Measurements from ENCODE around the gene UNC13A. TPM values are rescaled to one million over a fixed set of nuclear protein-coding genes. Genes with fewer than 3 reads are reported as not detected.
A peak's percentile ranks its signal among the peaks of the same experiment; 100 is the strongest.
"Not testable (repeated sequence)": the region's sequence is repeated elsewhere in the genome, so short reads cannot be mapped to it uniquely, and the experiment has no call there.

The UNC13A gene
- total RNA-seq, 1 experiment from 2014 or later, result 5.8 TPM

DNA sequence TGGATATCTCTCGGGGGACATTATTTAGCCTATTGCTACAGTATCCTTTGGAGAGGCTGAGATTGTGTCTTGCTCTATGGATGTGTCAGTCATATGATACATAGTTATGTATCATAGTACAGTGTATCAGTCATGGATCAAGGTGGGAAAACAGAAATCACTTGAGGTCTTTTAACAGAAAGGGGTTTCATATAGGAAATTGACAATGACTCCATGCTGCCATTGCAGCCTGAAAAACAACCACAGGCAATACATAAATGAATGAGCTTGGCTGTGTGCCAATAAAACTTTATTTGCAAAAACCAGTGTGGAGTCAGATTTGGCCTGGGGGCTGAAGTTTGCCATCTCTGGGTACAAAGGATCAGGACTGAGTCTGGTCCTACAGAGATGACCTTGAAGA is 97.3 kb downstream of the UNC13A start:
- intact Hi-C loops (cut with micrococcal nuclease; ENCODE audit: unreplicated experiment), result no loop called here
- Histone ChIP-seq H3K27me3 (replicated peaks; ENCODE audit: insufficient read depth, low read depth, low read length, poor library complexity) (no peaks in the 10 kb centered on the region), H3K27ac (ENCODE audit: low read depth, low read length, poor library complexity, severe bottlenecking) (no peak overlapping the region), H3K4me3 (ENCODE audit: low read depth, low read length, poor library complexity, severe bottlenecking) (no peak overlapping the region), H3K36me3 (ENCODE audit: insufficient read depth, low read length, poor library complexity, severe bottlenecking) (no peaks in the 10 kb centered on the region), H3K4me1 (ENCODE audit: insufficient read depth, low read length, poor library complexity, severe bottlenecking) (no peaks in the 10 kb centered on the region), H3K9me3 (ENCODE audit: low read depth, low read length, poor library complexity, severe bottlenecking) (no peaks in the 10 kb centered on the region)
- ChIA-PET POLR2A (ENCODE audit: low non-redundant PET) (no interaction called here), CTCF (no interaction called here)
- DNase-seq (ENCODE audit: low spot score), result no peak
- no peak for TF ChIP-seq EZH2 (IDR thresholded peaks at IDR 0.05; ENCODE audit: borderline replicate concordance, low read depth, low read length, poor library complexity, severe bottlenecking)
- TF ChIP-seq, protein P1, sequence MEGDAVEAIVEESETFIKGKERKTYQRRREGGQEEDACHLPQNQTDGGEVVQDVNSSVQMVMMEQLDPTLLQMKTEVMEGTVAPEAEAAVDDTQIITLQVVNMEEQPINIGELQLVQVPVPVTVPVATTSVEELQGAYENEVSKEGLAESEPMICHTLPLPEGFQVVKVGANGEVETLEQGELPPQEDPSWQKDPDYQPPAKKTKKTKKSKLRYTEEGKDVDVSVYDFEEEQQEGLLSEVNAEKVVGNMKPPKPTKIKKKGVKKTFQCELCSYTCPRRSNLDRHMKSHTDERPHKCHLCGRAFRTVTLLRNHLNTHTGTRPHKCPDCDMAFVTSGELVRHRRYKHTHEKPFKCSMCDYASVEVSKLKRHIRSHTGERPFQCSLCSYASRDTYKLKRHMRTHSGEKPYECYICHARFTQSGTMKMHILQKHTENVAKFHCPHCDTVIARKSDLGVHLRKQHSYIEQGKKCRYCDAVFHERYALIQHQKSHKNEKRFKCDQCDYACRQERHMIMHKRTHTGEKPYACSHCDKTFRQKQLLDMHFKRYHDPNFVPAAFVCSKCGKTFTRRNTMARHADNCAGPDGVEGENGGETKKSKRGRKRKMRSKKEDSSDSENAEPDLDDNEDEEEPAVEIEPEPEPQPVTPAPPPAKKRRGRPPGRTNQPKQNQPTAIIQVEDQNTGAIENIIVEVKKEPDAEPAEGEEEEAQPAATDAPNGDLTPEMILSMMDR (conservative IDR thresholded peaks at IDR 0.05; ENCODE audit: low read depth, low read length), result no peak
- no TSS peak for BruUV-seq (replicated peaks)

DNA sequence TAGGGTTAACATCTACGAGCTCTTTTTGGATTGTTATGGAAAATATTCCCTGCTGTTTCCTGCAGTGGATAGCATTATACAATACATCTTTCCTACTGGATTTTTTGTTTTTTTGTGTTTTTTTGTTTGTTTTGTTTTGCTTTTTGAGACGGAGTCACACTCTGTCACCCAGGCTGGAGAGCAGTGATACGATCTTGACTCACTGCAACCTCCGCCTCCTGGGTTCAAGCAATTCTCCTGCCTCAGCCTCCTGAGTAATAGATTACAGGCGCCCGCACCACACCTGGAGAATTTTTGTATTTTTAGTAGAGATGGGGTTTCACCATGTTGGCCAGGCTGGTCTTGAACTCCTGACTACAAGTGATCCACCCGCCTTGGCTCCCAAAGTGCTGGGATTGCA is 102.8 kb downstream of the UNC13A start:
- DNase-seq (ENCODE audit: low spot score); H3K4me1 ChIP-seq (ENCODE audit: insufficient read depth, low read length, poor library complexity, severe bottlenecking); intact Hi-C loops (cut with micrococcal nuclease; ENCODE audit: unreplicated experiment); CTCF ChIA-PET; BruUV-seq (replicated peaks); H3K9me3 ChIP-seq (ENCODE audit: low read depth, low read length, poor library complexity, severe bottlenecking); POLR2A ChIA-PET (ENCODE audit: low non-redundant PET); H3K4me3 ChIP-seq (ENCODE audit: low read depth, low read length, poor library complexity, severe bottlenecking); H3K27me3 ChIP-seq (replicated peaks; ENCODE audit: insufficient read depth, low read depth, low read length, poor library complexity); H3K27ac ChIP-seq (ENCODE audit: low read depth, low read length, poor library complexity, severe bottlenecking): not testable (repeated sequence)
- H3K36me3 ChIP-seq (ENCODE audit: insufficient read depth, low read length, poor library complexity, severe bottlenecking), result peaks cover 25% of the 10 kb centered on the region

DNA sequence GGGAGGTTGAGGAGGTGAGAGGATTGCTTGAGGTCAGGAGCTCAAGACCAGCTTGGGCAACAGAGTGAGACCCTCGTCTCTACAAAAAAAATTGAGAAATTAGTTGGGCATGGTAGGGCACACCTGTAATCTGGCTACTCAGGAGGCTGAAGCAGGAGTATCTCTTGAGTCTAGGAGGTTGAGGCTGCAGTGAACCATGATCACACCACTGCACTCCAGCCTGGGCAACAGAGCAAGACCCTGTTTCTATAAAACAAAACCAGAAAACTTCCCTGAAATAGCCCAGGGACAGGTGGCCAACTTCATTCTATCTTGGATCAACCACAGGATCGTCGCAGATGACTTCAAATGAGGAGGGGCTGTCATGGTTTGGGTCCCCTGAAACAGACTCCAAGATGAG is 104.0 kb downstream of the UNC13A start:
- ChIA-PET CTCF (no interaction called here), POLR2A (ENCODE audit: low non-redundant PET) (no interaction called here)
- BruUV-seq (replicated peaks), result no TSS peak
- no peak for TF ChIP-seq EZH2 (IDR thresholded peaks at IDR 0.05; ENCODE audit: borderline replicate concordance, low read depth, low read length, poor library complexity, severe bottlenecking)
- TF ChIP-seq, protein P1 (conservative IDR thresholded peaks at IDR 0.05; ENCODE audit: low read depth, low read length), result no peak
- no peak overlapping the region for H3K27ac ChIP-seq (ENCODE audit: low read depth, low read length, poor library complexity, severe bottlenecking)
- intact Hi-C loops (cut with micrococcal nuclease; ENCODE audit: unreplicated experiment), result no loop called here
- no peaks in the 10 kb centered on the region for H3K27me3 ChIP-seq (replicated peaks; ENCODE audit: insufficient read depth, low read depth, low read length, poor library complexity)
- no peak for DNase-seq (ENCODE audit: low spot score)
- H3K9me3 ChIP-seq (ENCODE audit: low read depth, low read length, poor library complexity, severe bottlenecking), result no peaks in the 10 kb centered on the region
- no peak overlapping the region for H3K4me3 ChIP-seq (ENCODE audit: low read depth, low read length, poor library complexity, severe bottlenecking)
- no peaks in the 10 kb centered on the region for H3K4me1 ChIP-seq (ENCODE audit: insufficient read depth, low read length, poor library complexity, severe bottlenecking)
- H3K36me3 ChIP-seq (ENCODE audit: insufficient read depth, low read length, poor library complexity, severe bottlenecking), result peaks cover 36% of the 10 kb centered on the region

DNA sequence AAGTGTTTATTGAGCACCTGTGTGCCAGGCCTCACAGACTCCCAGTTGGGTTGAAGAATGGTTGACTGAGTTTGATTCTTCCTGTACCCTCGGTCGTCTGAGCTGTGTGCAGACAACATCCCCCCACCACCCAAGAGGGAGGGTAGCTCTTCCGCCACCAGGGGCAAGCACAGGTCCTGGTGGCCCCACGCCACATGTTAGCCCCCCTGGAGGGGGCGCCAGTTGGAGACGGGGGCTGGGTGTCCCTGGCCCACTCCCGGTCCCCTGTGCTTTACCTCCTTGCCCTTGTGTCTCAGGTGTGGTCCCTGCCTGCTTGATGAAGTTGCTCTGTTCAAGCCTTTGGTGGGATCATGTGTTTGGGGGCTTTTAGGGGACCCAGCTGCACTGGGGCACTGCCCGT is 105.5 kb downstream of the UNC13A start:
- intact Hi-C loops (cut with micrococcal nuclease; ENCODE audit: unreplicated experiment), result no loop called here
- Histone ChIP-seq H3K36me3 (ENCODE audit: insufficient read depth, low read length, poor library complexity, severe bottlenecking) (peaks cover 45% of the 10 kb centered on the region), H3K4me1 (ENCODE audit: insufficient read depth, low read length, poor library complexity, severe bottlenecking) (no peaks in the 10 kb centered on the region), H3K4me3 (ENCODE audit: low read depth, low read length, poor library complexity, severe bottlenecking) (no peak overlapping the region), H3K27me3 (replicated peaks; ENCODE audit: insufficient read depth, low read depth, low read length, poor library complexity) (no peaks in the 10 kb centered on the region), H3K9me3 (ENCODE audit: low read depth, low read length, poor library complexity, severe bottlenecking) (no peaks in the 10 kb centered on the region), H3K27ac (ENCODE audit: low read depth, low read length, poor library complexity, severe bottlenecking) (no peak overlapping the region)
- BruUV-seq (replicated peaks), result no TSS peak
- TF ChIP-seq, protein P1 (conservative IDR thresholded peaks at IDR 0.05; ENCODE audit: low read depth, low read length), result 0 out of 2 replicates have a peak, but pooled peaks have one; percentile 14
- no peak for TF ChIP-seq EZH2 (IDR thresholded peaks at IDR 0.05; ENCODE audit: borderline replicate concordance, low read depth, low read length, poor library complexity, severe bottlenecking)
- POLR2A ChIA-PET (ENCODE audit: low non-redundant PET), result no interaction called here
- no peak for DNase-seq (ENCODE audit: low spot score)
- CTCF ChIA-PET, result no interaction called here
